ENCODE data around the gene ANKZF1.
"Not testable (repeated sequence)": the region's sequence is repeated elsewhere in the genome, so short reads cannot be mapped to it uniquely, and the experiment has no call there.

Gene ANKZF1

GRCh38 chr2:219254590-219255201 is 25.1 kb downstream of the ANKZF1 start:
- DNase-seq = no peak

GRCh38 chr2:219258942-219259341 is 29.3 kb downstream of the ANKZF1 start:
- not testable (repeated sequence) for DNase-seq

GRCh38 chr2:219261024-219261855 is 31.6 kb downstream of the ANKZF1 start:
- no peak for DNase-seq

GRCh38 chr2:219266232-219266631 is 36.6 kb downstream of the ANKZF1 start:
- no peak for DNase-seq

- DNase-seq = no peak
Observed at GRCh38 chr2:219266886-219267285, 37.3 kb downstream of the ANKZF1 start.

- no peak for DNase-seq
Observed at GRCh38 chr2:219268294-219268693, 38.7 kb downstream of the ANKZF1 start.

- no peak for DNase-seq
Observed at GRCh38 chr2:219269362-219270054, 39.9 kb downstream of the ANKZF1 start.

- no peak for DNase-seq
Observed at GRCh38 chr2:219270055-219270372, 40.4 kb downstream of the ANKZF1 start.

- DNase-seq = no peak
Observed at GRCh38 chr2:219271021-219271420, 41.4 kb downstream of the ANKZF1 start.

- no peak for DNase-seq
Observed at GRCh38 chr2:219272356-219272755, 42.8 kb downstream of the ANKZF1 start.

- DNase-seq = no peak
Observed at GRCh38 chr2:219272995-219273394, 43.4 kb downstream of the ANKZF1 start.

- DNase-seq = no peak
Observed at GRCh38 chr2:219273937-219274336, 44.3 kb downstream of the ANKZF1 start.

GRCh38 chr2:219274361-219274921 is 44.8 kb downstream of the ANKZF1 start:
- DNase-seq = peak; percentile 93

GRCh38 chr2:219277703-219278654 is 48.4 kb downstream of the ANKZF1 start:
- peak; percentile 85 for DNase-seq

- no peak for DNase-seq
Observed at GRCh38 chr2:219278655-219279150, 49.1 kb downstream of the ANKZF1 start.

GRCh38 chr2:219279151-219279915 is 49.7 kb downstream of the ANKZF1 start, which contains the start of gene DNAJB2:
TSS of gene DNAJB2 (plus strand) at chr2:219279366. CDS start at chr2:219279834, 468 bp downstream.
- peak; percentile 100 for DNase-seq

- DNase-seq = no peak
Observed at GRCh38 chr2:219279916-219280516, 50.4 kb downstream of the ANKZF1 start.

GRCh38 chr2:219280651-219281050 is 51.0 kb downstream of the ANKZF1 start:
- DNase-seq = no peak

- DNase-seq = no peak
Observed at GRCh38 chr2:219281588-219281987, 52.0 kb downstream of the ANKZF1 start.

GRCh38 chr2:219282375-219282774 is 52.8 kb downstream of the ANKZF1 start:
- DNase-seq = no peak

All from fibroblast of skin of right biceps (primary cell).